Stimulated activated CD4-positive, alpha-beta T cell treated with anti-CD3 and anti-CD28 coated beads, Interleukin-1b, Interleukin-23, amount 100 ng/mL, for 4 hours (primary cell): ENCODE data around the gene NBEA.

ENCODE experiments used
- DNase-seq, 2 donors: peaks; one replicate each; pipeline ENCODE4 v3.0.0-alpha.2; 2020; ENCODE audit warnings: low read depth in 2 of 2

NBEA gene

DNA sequence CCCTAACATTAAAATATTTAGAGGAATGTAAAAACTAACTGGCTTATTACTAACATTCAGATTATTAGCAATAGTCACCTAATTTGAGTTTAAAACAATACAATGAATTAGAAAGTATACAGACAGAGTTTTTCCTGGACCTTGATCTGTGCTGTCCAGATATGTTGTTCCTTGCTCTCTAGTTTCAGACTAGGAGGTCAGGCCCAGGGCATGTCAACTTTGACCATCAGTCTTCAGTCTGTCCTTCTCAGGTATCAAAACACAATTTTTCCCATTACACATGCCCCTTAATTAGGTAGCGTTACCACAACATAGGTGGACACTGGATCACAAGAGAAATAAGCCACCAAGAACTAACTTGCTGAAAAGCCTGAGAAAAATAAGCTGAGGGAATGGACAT lies 337.4 kb downstream of the NBEA start:
- no peak for DNase-seq

DNA sequence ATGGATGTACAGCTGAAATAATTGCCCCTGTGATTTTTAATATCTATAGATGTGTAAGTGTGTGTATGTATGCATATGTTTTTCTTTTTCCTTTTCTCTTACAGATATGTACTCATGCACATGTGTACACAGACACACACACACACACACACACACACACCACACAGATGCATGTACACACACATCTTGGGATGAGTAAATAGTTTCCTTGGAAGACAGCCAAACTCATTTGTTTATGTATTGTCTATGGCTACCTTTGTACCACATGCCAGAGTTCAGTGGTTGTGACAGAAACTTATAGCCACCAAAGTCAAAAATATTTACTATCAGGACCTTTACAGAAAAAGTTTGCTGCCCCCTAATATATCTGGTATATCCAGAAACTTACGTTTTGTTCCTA lies 341.8 kb downstream of the NBEA start:
- DNase-seq = no peak

DNA sequence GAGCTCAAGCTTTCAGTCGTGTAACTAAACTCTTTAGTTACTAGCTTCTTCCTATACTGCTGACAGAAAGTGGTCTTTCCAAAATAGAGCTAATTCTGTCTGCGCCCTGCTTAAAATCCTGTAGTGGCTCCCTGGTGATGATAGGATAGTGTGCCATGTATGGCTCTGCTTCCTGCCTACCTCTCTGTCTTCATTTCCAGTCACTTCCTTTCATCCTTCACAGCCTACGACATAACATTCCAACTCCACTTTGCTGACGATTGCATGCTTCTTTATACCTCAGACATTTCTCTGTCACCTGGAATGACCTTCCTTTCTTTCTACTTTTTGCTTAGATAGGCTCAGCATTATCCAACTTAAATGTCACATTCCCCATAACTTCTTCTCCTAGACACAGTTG lies 343.6 kb downstream of the NBEA start:
- DNase-seq = no peak

DNA sequence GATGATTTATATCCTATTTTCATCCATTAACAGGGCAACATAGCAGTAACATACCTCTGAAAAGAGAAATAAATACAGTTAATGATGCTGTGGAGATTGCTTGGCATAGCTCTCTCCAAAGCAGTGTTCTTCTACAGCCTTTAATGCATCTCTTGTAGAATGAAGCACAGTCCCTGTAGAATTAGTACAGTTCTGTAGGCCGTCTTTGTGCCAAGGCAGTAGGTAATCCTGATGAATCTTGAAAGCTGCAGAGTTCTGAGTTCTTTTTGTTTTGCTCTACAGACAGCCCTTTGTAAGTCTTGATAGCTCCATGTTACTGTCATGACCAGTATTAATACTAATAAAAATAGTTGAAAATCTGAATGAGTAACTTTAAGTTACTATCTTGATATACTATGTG lies 350.3 kb downstream of the NBEA start:
- DNase-seq = no peak

DNA sequence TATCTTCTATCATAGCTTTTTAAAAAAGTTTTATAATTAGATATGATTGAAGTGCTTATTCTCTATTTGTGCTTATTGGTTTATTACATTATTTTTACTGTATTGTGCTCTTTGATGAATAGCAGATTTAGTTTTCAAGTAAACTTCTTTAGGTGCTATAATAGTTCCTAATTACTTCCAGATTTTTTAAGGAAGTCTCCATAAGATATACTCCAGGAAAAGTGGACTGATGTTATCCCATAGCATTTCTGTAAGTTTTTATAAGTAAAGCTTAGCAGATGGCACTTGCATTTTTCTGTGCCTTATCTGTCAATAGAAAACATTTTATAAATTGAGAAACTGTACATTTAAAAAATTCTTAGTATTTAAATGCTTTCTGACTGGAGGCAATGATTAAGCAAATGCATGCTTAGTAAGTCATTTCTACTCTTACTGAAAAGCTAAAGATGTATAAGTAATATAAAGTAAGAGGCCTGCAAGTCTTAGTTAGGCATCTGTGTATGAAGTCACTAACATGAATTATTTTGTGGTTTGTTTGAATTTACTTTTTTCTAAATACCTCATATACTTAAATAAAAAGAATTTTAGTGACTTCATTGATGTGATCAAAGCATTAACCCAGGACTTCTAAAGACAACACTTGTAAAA lies 351.6 kb downstream of the NBEA start:
- no peak for DNase-seq

DNA sequence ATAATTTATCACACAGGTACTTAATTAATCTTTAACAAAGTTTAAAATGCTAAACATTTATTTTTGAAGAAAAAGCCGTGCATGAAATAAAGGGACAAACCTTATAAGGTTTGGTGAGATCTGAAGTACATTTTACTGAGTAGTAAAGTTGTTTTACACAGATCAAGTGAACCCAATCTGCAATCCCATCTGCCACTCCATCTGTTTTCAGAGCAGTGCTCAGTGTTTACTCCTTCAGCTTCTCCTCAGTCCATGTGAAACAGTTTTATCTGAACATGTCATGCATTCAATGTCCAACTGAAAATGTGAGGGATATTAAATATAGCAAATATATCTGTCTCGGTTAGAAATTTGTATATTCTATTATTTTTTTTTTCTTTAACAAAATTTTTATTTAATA lies 367.6 kb downstream of the NBEA start:
- no peak for DNase-seq

DNA sequence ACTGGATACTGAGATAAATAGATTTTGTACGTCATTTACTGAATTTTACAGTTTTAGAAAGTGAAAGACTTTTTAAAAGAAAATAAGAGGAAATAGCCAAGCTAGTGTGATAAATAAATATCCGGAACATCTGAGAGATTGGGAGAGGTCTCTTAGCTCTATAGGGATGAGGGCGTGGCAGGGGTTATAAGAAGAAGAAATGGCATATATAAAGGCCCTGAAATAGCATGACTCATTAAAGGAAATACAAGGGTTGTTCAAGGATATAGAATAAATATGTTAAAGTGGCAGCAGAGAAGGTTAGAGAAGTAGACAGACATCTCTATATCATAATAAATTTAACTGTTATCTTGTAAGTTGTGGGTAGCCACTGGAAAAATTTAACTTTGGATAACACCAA lies 390.1 kb downstream of the NBEA start:
- no peak for DNase-seq

DNA sequence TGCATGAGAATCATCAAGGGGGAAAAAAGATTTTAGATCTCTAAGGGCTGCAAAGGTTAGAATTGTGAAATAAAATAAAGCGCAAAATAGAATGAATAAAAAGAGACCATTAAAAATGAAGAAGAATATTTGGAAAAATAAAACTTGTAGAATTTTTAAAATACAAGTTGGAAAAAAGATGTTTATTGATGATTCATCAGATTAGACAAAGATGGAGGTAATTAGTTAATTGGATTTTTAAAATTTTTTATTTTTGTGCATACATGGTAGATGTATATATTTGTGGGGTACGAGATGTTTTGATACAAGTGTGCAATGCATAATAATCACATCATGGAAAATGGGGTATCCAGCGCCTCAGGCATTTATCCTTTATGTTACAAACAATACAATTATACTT lies 391.1 kb downstream of the NBEA start:
- DNase-seq = no peak

DNA sequence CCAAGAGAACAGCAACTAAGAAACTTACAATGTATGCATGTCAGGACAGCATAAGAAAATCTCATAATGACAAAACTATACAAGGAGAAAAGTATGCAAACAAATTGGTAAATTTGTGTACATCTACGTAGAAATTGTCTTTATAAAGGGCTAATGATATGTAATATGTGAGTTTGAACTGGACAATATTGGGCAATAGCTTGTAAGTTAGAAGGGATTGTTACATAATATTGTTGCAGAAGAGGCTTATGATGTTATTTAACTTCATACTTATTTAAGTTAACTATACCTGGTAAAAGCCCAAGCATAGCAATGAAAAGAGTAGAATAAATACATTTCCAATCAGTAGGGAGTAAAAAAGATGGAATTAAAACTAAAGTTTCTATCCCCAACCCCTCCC lies 400.4 kb downstream of the NBEA start:
- no peak for DNase-seq

DNA sequence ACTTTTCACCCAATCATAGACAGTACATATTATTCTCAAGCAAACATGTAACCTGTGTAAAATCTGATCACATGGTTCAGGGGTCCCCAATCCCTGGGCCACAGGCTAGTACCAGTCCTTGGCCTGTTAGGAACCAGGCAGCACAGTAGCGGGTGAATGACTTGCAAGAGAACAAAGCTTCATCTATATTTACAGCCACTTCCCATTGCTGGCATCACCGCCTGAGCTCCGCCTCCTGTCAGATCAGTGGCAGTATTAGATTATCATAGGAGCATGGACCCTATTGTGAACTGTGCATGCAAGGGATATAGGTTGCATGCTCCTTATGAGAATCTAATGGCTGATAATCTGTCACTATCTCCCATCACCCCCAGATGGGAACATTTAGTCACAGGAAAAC lies 401.3 kb downstream of the NBEA start:
- no peak for DNase-seq

DNA sequence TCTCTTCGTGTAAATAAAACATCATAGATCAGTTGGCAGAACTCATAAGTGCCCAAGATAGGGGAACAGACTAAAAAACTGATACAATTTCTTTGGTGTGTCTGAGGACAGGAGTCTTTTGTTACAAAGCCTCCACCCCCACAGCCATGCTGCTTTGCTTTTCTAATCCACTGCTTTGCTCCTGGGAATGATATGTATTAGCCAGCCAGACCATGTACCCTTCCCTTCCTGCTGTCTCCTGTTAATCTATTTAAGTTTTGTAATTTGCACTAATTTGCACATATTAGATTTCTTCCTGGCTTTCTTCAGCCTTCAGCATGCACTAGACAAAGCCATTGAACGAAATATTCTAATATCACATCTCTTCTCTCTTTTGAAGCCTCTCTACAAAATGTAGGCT lies 403.9 kb downstream of the NBEA start:
- no peak for DNase-seq

DNA sequence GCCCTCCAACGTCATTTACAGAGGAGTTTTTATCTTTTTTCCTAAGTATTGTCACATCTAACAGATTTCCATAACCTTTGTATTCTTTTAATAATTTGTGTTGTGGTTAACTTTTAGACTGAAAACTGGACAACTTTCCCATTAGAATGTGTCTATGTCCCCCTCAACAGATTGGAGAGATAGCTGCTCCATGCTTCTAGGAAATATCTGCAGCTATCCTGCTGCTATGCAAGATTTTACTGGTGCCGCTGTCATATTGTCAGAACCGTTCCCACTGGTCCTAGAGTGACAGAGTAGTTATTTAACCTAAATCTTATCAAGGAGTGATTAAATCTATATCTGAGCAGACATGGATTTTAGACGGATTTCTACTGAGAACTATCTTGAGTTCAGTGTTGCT lies 404.4 kb downstream of the NBEA start:
- DNase-seq = no peak

DNA sequence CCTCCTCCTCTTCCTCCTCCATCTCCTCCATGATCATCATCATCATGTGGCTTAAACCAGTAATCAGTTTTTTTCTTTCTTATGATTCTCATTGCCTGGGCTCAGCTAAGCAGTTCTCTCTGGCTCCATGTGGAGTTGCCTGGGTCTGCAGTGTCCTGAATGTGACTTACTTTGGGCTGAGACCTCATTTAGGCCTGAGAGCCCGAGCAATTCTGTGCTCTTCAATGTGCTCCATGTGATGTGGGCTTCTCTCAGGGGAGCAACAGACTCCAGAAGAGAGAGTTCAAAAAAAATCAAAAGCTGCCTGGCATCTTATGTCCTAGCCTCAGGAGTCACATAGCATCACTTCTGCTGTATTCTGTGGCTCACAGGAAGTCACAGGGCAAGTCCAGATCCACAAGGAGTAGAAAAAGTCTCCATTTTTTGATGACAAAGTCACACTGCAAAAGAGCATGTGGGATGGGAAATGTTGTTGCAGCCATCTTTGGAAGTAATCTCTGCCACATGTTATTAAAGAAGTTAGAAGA lies 405.7 kb downstream of the NBEA start:
- no peak for DNase-seq

DNA sequence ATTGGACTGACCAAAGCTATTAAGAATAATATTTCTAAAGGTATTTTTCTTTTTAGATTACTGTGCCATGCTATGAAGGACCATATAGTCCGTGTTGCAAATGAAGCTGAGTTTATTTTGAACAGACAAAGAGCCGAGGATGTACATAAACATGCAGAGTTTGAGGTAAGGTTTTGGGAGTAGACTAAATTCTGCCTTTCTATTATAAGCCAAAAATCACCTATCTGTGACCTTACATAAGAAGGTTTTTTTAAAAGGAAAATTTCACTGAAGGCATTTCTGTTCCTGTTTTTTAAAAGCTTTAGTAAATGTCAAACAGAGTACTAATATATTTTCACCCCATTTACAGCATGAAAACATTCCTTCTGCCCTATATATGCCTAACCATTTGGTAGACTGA lies 407.0 kb downstream of the NBEA start:
- DNase-seq = no peak

DNA sequence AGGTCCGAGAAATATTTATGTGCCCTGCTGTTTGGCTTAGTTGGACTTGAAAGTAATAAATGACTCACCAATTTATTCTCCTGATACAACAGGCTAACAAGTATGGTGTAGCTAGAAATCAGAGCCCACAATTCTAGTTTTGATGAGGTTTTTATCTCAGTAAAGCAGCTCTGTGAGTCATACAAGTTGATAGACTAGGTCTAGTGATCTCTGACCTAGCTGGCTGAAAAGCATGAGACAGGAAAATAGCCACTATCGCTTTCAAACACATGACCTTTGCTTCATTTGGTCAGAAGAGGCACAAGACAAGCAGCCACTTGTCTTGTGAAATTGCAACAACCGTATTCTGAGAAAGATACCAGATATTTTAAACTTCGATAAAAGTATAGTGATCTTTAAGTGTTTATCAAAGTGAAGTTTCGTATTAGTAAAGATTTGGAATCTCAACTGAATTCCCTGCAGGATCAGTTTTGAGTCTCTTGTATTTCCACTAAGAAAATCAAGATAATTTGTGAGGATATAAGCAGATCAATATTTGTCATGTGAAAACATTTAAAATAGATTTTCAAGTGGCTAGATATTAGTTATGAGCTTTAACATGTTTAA lies 407.7 kb downstream of the NBEA start:
- DNase-seq = no peak

DNA sequence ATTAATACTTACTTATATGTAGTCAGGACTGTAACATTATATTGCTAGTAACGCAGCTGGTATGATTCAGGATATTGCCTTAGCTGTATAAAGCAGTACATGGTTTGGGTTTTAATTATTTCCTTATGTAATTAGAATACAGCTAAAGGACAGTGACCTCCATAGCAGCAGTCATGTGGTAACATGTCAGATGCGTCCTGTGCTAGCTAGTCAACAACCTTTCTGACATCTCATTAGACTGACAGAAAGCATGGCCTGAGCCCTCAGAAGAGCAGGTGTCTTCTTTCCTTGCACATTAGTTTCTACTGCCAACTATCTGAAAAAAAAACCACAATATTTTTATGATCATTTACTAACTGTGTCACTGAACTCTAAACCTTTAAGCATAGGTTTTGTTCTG lies 412.2 kb downstream of the NBEA start:
- DNase-seq = no peak

DNA sequence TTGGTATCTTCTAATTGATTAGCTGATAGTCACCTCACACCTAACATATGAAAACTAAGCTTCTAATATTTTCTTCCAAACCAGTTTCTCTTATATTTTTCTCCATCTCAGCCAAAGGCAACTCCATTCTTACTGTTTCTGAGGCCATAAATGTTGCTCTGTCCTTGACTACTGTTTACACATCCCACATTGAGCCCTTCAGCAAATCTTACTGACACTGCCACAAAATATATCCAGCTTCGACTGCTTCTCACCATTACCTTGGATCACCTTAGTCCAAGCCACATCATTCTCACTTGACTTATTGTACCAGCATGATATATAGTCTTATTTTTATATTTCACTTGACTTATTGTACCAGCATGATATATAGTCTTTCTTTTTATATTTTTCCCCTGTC lies 412.8 kb downstream of the NBEA start:
- DNase-seq = no peak

DNA sequence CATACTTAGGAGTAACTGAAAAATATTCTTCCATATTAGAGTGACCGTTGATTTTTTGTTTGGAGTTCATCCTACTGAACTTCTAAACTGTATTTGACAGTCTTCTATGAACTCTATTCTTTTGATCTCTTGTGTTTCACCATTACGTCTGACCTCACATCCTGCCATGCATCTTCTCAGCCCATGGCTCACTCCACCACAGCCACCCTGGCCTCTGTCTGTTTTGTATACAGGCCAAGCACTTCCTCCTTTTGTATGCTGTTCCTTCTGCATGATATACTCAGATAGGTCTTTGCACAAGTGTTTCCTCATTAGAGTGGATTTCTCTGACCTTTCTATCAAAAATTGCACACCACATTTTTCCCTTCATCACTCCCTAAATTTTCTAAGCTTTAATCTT lies 414.5 kb downstream of the NBEA start:
- no peak for DNase-seq

DNA sequence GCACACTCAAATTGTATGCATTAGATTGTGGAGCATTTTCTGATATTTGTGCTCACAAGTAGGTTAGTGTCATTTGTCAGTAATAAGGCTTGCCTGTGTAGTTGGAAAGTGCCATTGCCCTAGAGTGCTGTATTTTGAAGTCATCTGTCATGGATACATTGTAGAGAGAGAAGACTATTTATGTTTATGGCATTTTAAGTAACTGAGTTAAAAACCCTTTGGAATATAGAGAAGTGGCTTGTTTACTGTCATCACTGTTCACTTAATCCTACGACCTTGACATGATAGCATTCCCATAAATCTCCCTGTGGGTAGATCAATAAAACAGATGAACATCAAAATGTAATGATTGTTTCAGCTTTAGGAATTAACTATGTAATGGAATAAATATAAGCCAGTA lies 423.8 kb downstream of the NBEA start:
- DNase-seq = no peak

DNA sequence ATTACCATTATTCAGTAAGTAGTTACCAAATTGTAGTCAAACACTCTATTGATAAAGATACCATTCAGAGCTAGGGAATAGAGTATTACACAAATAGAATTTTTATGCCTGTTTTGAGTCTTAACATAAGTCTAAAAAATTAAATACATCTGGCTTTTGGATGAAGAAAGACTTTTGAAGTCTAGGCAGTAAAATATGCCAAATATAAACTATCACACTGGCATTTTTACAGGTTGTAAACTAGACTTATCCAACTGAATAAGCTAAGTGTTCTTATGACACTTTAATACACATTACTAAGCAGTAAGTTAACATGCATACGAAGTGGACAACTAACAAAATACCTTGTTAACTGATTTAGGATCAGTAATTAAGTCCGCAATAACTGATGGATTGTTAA lies 425.5 kb downstream of the NBEA start:
- DNase-seq = no peak

DNA sequence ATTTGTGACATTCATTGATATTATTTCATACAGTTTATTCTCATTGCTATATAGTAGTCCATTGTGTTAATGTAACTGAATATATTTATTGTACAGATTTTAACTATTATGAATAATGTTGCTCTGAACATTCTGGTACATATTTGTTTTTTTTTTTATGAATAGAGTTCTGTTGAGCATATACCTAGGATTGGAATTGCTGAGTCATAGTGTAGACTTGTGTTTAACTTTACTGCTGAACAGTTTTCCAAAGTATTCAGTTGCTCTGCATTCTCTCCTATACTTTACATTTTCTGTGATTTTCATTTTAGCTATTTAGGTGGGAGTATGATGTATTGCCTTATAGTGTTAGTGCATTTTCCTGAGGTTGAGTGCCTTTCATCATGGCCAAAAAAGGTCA lies 436.9 kb downstream of the NBEA start:
- no peak for DNase-seq

DNA sequence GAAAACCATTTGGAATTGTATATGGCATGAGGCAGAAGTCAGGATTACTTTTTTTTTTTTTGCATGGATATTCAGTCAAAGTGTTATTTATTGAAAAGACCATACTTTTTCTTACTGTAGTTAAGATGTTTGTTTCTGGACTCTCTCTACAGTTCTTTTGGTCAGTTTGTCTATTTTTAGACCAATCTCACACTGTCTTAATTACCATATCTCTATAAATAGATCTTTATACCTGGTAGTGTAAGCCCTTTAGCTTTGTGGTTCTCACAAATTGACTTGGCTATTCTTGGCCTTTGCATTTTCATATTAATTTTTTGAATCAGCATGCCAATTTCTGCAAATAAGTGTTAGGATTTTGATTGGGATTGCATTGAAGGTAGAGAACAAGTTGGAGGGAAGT lies 437.6 kb downstream of the NBEA start:
- DNase-seq = no peak

DNA sequence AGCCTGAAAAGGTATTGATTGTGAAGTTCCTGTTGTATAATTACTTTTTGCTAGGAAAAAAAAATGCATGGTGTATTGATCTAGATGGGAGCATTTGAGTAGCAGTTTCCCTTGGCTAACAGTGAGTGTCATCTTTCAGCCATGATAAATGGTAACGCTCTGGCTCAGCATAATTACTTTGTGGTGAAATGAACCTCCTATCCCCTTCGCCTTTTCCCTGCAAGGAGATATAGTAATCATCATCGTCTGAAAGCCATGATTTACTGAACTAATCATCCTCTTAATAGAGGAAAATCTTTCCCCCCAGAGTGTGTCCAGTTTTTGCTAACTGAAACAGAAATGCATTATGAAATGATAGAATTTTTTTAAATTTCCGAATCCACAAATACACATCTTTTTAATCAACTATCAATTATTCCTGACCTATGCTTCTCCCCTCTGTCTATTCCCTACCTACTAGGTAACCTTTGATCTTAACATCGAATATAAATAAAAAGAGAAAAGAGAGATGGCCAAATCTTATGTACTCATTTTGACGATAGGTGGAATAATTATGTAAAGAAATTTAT lies 445.7 kb downstream of the NBEA start:
- no peak for DNase-seq
